Measurements from ENCODE around the gene TMPRSS12.

DNA sequence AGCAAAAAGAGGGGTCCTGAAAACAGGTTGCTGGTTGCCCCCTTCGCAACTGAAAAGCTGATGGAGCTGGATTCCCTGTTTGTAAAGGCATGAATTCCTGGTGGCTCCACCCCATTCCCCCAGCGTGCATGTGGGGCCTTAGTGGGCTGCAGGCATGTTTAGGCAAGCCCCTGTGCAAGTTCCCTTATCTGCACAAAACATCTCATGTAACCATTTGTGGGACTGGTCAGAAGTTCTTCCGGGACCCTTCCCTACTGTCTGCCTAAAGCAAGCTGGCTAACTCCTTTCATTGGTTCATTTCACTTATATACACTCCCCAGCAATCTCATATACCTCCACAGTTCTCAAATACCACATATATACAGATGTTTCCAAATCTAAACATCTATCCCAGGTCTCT is 85.7 kb downstream of the TMPRSS12 start:
- TF ChIP-seq CTCF (IDR thresholded peaks at IDR 0.05) = no peak
- TF ChIP-seq, protein P1, sequence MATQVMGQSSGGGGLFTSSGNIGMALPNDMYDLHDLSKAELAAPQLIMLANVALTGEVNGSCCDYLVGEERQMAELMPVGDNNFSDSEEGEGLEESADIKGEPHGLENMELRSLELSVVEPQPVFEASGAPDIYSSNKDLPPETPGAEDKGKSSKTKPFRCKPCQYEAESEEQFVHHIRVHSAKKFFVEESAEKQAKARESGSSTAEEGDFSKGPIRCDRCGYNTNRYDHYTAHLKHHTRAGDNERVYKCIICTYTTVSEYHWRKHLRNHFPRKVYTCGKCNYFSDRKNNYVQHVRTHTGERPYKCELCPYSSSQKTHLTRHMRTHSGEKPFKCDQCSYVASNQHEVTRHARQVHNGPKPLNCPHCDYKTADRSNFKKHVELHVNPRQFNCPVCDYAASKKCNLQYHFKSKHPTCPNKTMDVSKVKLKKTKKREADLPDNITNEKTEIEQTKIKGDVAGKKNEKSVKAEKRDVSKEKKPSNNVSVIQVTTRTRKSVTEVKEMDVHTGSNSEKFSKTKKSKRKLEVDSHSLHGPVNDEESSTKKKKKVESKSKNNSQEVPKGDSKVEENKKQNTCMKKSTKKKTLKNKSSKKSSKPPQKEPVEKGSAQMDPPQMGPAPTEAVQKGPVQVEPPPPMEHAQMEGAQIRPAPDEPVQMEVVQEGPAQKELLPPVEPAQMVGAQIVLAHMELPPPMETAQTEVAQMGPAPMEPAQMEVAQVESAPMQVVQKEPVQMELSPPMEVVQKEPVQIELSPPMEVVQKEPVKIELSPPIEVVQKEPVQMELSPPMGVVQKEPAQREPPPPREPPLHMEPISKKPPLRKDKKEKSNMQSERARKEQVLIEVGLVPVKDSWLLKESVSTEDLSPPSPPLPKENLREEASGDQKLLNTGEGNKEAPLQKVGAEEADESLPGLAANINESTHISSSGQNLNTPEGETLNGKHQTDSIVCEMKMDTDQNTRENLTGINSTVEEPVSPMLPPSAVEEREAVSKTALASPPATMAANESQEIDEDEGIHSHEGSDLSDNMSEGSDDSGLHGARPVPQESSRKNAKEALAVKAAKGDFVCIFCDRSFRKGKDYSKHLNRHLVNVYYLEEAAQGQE (IDR thresholded peaks at IDR 0.05; ENCODE audit: insufficient read depth in 1 of 2, low read depth in 2 of 2, low read length in 1 of 2) = no peak
- TF ChIP-seq TCF7L2 (IDR thresholded peaks at IDR 0.05; ENCODE audit: low read depth, low read length) = no peak
